Keratinocyte (primary cell): Measurements from ENCODE around the gene DSTN.

ENCODE experiments used
- CTCF ChIP-seq, 3 experiments: IDR thresholded peaks in 1 of 3; conservative IDR thresholded peaks in 1 of 3; optimal IDR thresholded peaks in 1 of 3; 2 replicates in 2 of 3; 3 replicates in 1 of 3; pipeline versions ENCODE3 to v1.5.1; 2011; ENCODE audit warnings: low read length in 3 of 3, mild to moderate bottlenecking in 3 of 3, moderate library complexity in 2 of 3, control low read depth in 1 of 3, inconsistent platforms in 1 of 3; ENCODE audit not compliant: insufficient read depth in 2 of 3; ENCODE audit errors: extremely low read depth in 1 of 3
- EZH2 ChIP-seq: IDR thresholded peaks from one replicate; pipeline ENCODE4 v1.6.1; 2012; ENCODE audit warnings: inconsistent platforms, mild to moderate bottlenecking, low read length, moderate library complexity

GRCh38 chr20:17524560-17524959 lies 45.3 kb upstream of the DSTN start:
- TF ChIP-seq CTCF (optimal IDR thresholded peaks at IDR 0.05 in 1 of 3, IDR thresholded peaks at IDR 0.05 in 1 of 3, conservative IDR thresholded peaks at IDR 0.05 in 1 of 3; ENCODE audit: extremely low read depth in 1 of 3, insufficient read depth in 2 of 3, low read length in 3 of 3) (no peak), EZH2 (no peak)
